SU-DHL-6 (cell line): ENCODE data around the gene APBB2.

Experiments used
- H2AFZ ChIP-seq: fragments of 200-600 bp; sonication (generic); 2 replicates; pipeline ENCODE4 v1.6.1; 2014; ENCODE audit warnings: low read depth, mild to moderate bottlenecking, moderate library complexity, mixed read lengths, antibody characterized with exemption, low read length; ENCODE audit not compliant: severe bottlenecking
- H3F3A ChIP-seq: fragments of 200-600 bp; shearing (Covaris generic); 2 replicates; pipeline ENCODE4 v1.6.0; 2016; ENCODE audit warnings: antibody characterized with exemption, mild to moderate bottlenecking; ENCODE audit not compliant: insufficient read depth
- H3K27ac ChIP-seq: fragments of 200-600 bp; sonication (generic); 2 replicates; pipeline ENCODE4 v1.5.1; 2016; ENCODE audit warnings: low read depth, mild to moderate bottlenecking, low read length, moderate library complexity, mixed read lengths
- H3K27me3 ChIP-seq: fragments of 200-600 bp; sonication (generic), shearing (Covaris generic); 2 replicates; pipeline ENCODE4 v1.6.0; 2014; ENCODE audit warnings: mild to moderate bottlenecking, low read length
- H3K36me3 ChIP-seq: fragments of 200-600 bp; sonication (generic); 2 replicates; pipeline ENCODE4 v1.6.1; 2014; ENCODE audit warnings: mild to moderate bottlenecking, low read length, mixed read lengths
- H3K4me2 ChIP-seq: fragments of 300-600, 200-600 bp; shearing (Covaris generic), sonication (generic); 2 replicates; pipeline ENCODE4 v1.6.0; 2014; ENCODE audit warnings: low read length, low read depth, mild to moderate bottlenecking; ENCODE audit not compliant: poor library complexity, severe bottlenecking
- H3K4me3 ChIP-seq: fragments of 200-600 bp; sonication (generic); 2 replicates; pipeline ENCODE4 v1.5.1; 2014; ENCODE audit warnings: antibody characterized with exemption, low read length, mild to moderate bottlenecking, mixed read lengths; ENCODE audit not compliant: insufficient read depth, poor library complexity, severe bottlenecking
- H3K79me2 ChIP-seq: fragments of 200-600 bp; sonication (generic); 2 replicates; pipeline ENCODE4 v1.6.1; 2014; ENCODE audit warnings: mild to moderate bottlenecking, low read length, moderate library complexity; ENCODE audit not compliant: insufficient read depth
- H3K9ac ChIP-seq: fragments of 200-600 bp; sonication (generic); 2 replicates; pipeline ENCODE4 v1.7.0; 2014; ENCODE audit warnings: mild to moderate bottlenecking, low read length
- H3K9me2 ChIP-seq: fragments of 200-600 bp; sonication (generic); replicated peaks from 2 replicates; pipeline ENCODE4 v1.6.1; 2014; ENCODE audit warnings: low read length; ENCODE audit not compliant: insufficient read depth
- H3K9me3 ChIP-seq: fragments of 200-600 bp; sonication (generic); 2 replicates; pipeline ENCODE4 v1.6.1; 2014; ENCODE audit warnings: low read length, mixed read lengths; ENCODE audit not compliant: insufficient read depth
- H4K20me1 ChIP-seq: fragments of 200-600 bp; sonication (generic); 2 replicates; pipeline ENCODE4 v1.6.1; 2014; ENCODE audit warnings: low read depth, mild to moderate bottlenecking, antibody characterized with exemption, low read length, moderate library complexity, mixed read lengths
- EZH2phosphoT487 ChIP-seq: fragments of 200-600 bp; sonication (generic), shearing (Covaris generic); conservative IDR thresholded peaks from 2 replicates; pipeline ENCODE4 v1.6.1; 2018; ENCODE audit warnings: mild to moderate bottlenecking, antibody characterized with exemption, low read length, moderate library complexity, mixed read lengths
- TF ChIP-seq, protein P1 (sequence below): fragments of 200-600 bp; sonication (generic); IDR thresholded peaks from one replicate; pipeline ENCODE4 v1.5.1; 2017; ENCODE audit warnings: antibody characterized with exemption, mild to moderate bottlenecking, low read length, moderate library complexity; ENCODE audit not compliant: insufficient read depth, poor library complexity, severe bottlenecking

The APBB2 gene

GRCh38 chr4:40933272-40934053 is 280.9 kb downstream of the APBB2 start:
- no peak overlapping the region for H3K27ac ChIP-seq
- H3K9ac ChIP-seq, result no peak overlapping the region
- no peaks in the 10 kb centered on the region for H3K79me2 ChIP-seq
- no peaks in the 10 kb centered on the region for H3F3A ChIP-seq
- H4K20me1 ChIP-seq, result no peaks in the 10 kb centered on the region
- H3K36me3 ChIP-seq, result no peaks in the 10 kb centered on the region
- H3K4me2 ChIP-seq, result no peak overlapping the region
- H3K9me2 ChIP-seq, result no peaks in the 10 kb centered on the region
- no peaks in the 10 kb centered on the region for H3K27me3 ChIP-seq
- no peak overlapping the region for H3K4me3 ChIP-seq
- H2AFZ ChIP-seq, result no peak overlapping the region
- no peaks in the 10 kb centered on the region for H3K9me3 ChIP-seq
- TF ChIP-seq, protein P1, sequence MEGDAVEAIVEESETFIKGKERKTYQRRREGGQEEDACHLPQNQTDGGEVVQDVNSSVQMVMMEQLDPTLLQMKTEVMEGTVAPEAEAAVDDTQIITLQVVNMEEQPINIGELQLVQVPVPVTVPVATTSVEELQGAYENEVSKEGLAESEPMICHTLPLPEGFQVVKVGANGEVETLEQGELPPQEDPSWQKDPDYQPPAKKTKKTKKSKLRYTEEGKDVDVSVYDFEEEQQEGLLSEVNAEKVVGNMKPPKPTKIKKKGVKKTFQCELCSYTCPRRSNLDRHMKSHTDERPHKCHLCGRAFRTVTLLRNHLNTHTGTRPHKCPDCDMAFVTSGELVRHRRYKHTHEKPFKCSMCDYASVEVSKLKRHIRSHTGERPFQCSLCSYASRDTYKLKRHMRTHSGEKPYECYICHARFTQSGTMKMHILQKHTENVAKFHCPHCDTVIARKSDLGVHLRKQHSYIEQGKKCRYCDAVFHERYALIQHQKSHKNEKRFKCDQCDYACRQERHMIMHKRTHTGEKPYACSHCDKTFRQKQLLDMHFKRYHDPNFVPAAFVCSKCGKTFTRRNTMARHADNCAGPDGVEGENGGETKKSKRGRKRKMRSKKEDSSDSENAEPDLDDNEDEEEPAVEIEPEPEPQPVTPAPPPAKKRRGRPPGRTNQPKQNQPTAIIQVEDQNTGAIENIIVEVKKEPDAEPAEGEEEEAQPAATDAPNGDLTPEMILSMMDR, result no peak
- TF ChIP-seq EZH2phosphoT487, result no peak

DNA sequence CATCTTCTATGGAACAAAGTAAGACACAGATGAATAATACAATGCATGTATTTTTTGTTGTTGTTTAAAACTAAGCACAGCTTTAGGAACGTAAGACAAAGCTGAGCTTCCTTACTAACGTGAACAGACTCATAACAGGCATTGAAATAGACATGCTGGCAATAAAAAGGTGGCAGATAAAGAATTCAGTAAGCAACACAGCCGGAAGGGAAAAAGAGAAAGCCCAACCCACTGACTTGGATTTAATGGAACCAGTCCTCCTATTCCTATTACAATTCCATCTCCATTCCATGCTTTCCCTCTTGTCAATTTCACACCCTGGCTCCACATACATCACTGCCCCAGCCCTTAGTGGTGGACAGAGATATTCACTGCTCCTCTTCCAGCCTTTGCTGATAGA is 282.5 kb downstream of the APBB2 start:
- H3K9me3 ChIP-seq, result no peaks in the 10 kb centered on the region
- H3K4me3 ChIP-seq, result no peak overlapping the region
- H3K4me2 ChIP-seq, result no peak overlapping the region
- no peaks in the 10 kb centered on the region for H3K79me2 ChIP-seq
- H2AFZ ChIP-seq, result no peak overlapping the region
- no peak overlapping the region for H3K27ac ChIP-seq
- TF ChIP-seq EZH2phosphoT487, result no peak
- TF ChIP-seq, protein P1, result no peak
- H3F3A ChIP-seq, result no peaks in the 10 kb centered on the region
- H3K9ac ChIP-seq, result no peak overlapping the region
- H3K9me2 ChIP-seq, result no peaks in the 10 kb centered on the region
- no peaks in the 10 kb centered on the region for H3K27me3 ChIP-seq
- H4K20me1 ChIP-seq, result no peaks in the 10 kb centered on the region
- H3K36me3 ChIP-seq, result no peaks in the 10 kb centered on the region

DNA sequence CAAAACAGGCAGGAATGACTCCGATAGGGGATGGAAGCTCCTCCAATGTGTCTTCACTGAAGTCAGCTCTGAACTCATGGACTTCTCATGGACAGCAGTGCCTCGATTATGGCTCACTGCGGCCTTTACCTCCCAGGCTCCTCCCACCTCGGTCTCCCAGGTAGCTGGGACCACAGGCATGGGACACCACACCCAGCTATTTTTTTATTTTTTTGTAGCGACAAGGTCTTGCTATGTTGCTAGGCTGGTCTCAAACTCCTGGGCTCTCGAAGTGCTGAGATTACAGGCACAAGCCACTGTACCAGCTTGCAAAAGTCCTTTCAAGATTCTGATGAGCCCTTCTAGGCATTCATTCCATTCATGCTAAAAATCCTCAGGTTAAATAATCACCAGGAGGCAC is 283.1 kb downstream of the APBB2 start:
- Histone ChIP-seq H3K9ac (no peak overlapping the region), H3K79me2 (no peaks in the 10 kb centered on the region), H2AFZ (no peak overlapping the region), H3K4me2 (no peak overlapping the region), H3K36me3 (no peaks in the 10 kb centered on the region), H3K9me3 (no peaks in the 10 kb centered on the region), H4K20me1 (no peaks in the 10 kb centered on the region), H3K4me3 (no peak overlapping the region), H3K27me3 (no peaks in the 10 kb centered on the region), H3F3A (no peaks in the 10 kb centered on the region), H3K9me2 (no peaks in the 10 kb centered on the region), H3K27ac (no peak overlapping the region)
- TF ChIP-seq, protein P1, result no peak
- TF ChIP-seq EZH2phosphoT487, result no peak
